Measurements from ENCODE around the gene LIPN.
"Not testable (repeated sequence)": the region's sequence is repeated elsewhere in the genome, so short reads cannot be mapped to it uniquely, and the experiment has no call there.

The LIPN gene

GRCh38 chr10:88759366-88760101 is at the start of gene LIPN:
Gene LIPN, plus strand, starts transcription at chr10:88760020. Its CDS starts 1,386 bp downstream, at chr10:88761406.
- DNase-seq: peak in 1 of 58 donors; percentile 19

- DNase-seq: no peak
Observed at GRCh38 chr10:88715517-88715916, 44.3 kb upstream of the LIPN start.

- DNase-seq: no peak
Observed at GRCh38 chr10:88721392-88721791, 38.4 kb upstream of the LIPN start.

- no peak for DNase-seq
Observed at GRCh38 chr10:88725798-88726197, 34.0 kb upstream of the LIPN start.

GRCh38 chr10:88728107-88728763 is 31.6 kb upstream of the LIPN start:
- DNase-seq: peak in 1 of 58 donors; percentile 1

- no peak for DNase-seq
Observed at GRCh38 chr10:88730864-88731263, 29.0 kb upstream of the LIPN start.

GRCh38 chr10:88731296-88731695 is 28.5 kb upstream of the LIPN start:
- no peak for DNase-seq

- no peak for DNase-seq
Observed at GRCh38 chr10:88733215-88733614, 26.6 kb upstream of the LIPN start.

GRCh38 chr10:88735661-88736060 is 24.2 kb upstream of the LIPN start:
- no peak for DNase-seq

GRCh38 chr10:88741921-88742320 is 17.9 kb upstream of the LIPN start:
- DNase-seq: not testable (repeated sequence)

- no peak for DNase-seq
Observed at GRCh38 chr10:88742448-88742847, 17.4 kb upstream of the LIPN start.

- no peak for DNase-seq
Observed at GRCh38 chr10:88744002-88744401, 15.8 kb upstream of the LIPN start.

GRCh38 chr10:88745633-88746032 is 14.2 kb upstream of the LIPN start:
- DNase-seq: no peak

- no peak for DNase-seq
Observed at GRCh38 chr10:88754287-88754686, 5.5 kb upstream of the LIPN start.

GRCh38 chr10:88755753-88756152 is 4.1 kb upstream of the LIPN start:
- DNase-seq: no peak

- DNase-seq: no peak
Observed at GRCh38 chr10:88756660-88757059, 3.2 kb upstream of the LIPN start.

GRCh38 chr10:88762906-88763305 is 3.1 kb downstream of the LIPN start:
- no peak for DNase-seq

- DNase-seq: no peak
Observed at GRCh38 chr10:88763441-88763840, 3.6 kb downstream of the LIPN start.

- DNase-seq: no peak
Observed at GRCh38 chr10:88764110-88764509, 4.3 kb downstream of the LIPN start.

GRCh38 chr10:88765816-88766215 is 6.0 kb downstream of the LIPN start:
- DNase-seq: no peak

- DNase-seq: no peak
Observed at GRCh38 chr10:88769384-88769783, 9.6 kb downstream of the LIPN start.

GRCh38 chr10:88781206-88781605 is 21.4 kb downstream of the LIPN start:
- DNase-seq: no peak

GRCh38 chr10:88782222-88782621 is 22.4 kb downstream of the LIPN start:
- no peak for DNase-seq
